Kidney epithelial cell (primary cell): ENCODE results near the gene RNF126. TPM values are rescaled to one million over a fixed set of nuclear protein-coding genes. Genes with fewer than 3 reads are reported as not detected.
"Not testable (repeated sequence)": the region's sequence is repeated elsewhere in the genome, so short reads cannot be mapped to it uniquely, and the experiment has no call there.

Experiments used
- DNase-seq: peaks from one replicate; pipeline ENCODE4 v3.0.0-alpha.2; 2010; ENCODE audit warnings: low read depth
- H3K27me3 ChIP-seq: 2 replicates; pipeline ENCODE4 v1.6.0; 2011; ENCODE audit warnings: low read length; ENCODE audit not compliant: control insufficient read depth, insufficient read depth
- H3K36me3 ChIP-seq: 2 replicates; pipeline ENCODE4 v1.5.1; 2011; ENCODE audit warnings: low read length; ENCODE audit not compliant: control insufficient read depth, insufficient read depth
- H3K4me3 ChIP-seq: 2 replicates; pipeline ENCODE4 v1.5.1; 2011; ENCODE audit warnings: low read depth, mild to moderate bottlenecking, control low read depth, low read length
- CTCF ChIP-seq: IDR thresholded peaks from 2 replicates; pipeline ENCODE4 v1.5.1; 2011; ENCODE audit warnings: mild to moderate bottlenecking, moderate library complexity, low read length, control low read depth, inconsistent platforms; ENCODE audit not compliant: insufficient read depth, poor library complexity, severe bottlenecking
- total RNA-seq: library from RNA; depleted of rRNA; stranded (reverse); fragments of >200 nt; gene quantifications from 2 replicates; pipeline ENCODE4 v1.2.3, GENCODE V29; 2015

The RNF126 gene
- total RNA-seq, 1 donor from 2014 or later = 77.6 TPM

GRCh38 chr19:623175-623916 is 39.7 kb downstream of the RNF126 start:
- Histone ChIP-seq H3K4me3 (no peak overlapping the region), H3K36me3 (peaks cover 2% of the 10 kb centered on the region)
- TF ChIP-seq CTCF = no peak

GRCh38 chr19:622666-623065 is 40.3 kb downstream of the RNF126 start:
- H3K4me3 ChIP-seq = no peak overlapping the region
- peaks cover 4% of the 10 kb centered on the region for H3K36me3 ChIP-seq
- no peak for DNase-seq
- H3K27me3 ChIP-seq = no peaks in the 10 kb centered on the region
- no peak for TF ChIP-seq CTCF

More at GRCh38 chr19:623175-623916, 39.7 kb downstream of the RNF126 start:
- H3K27me3 ChIP-seq = no peaks in the 10 kb centered on the region
- no peak for DNase-seq

- no peak for DNase-seq
- Histone ChIP-seq H3K4me3 (no peak overlapping the region), H3K36me3 (peaks cover 4% of the 10 kb centered on the region), H3K27me3 (no peaks in the 10 kb centered on the region)
- no peak for TF ChIP-seq CTCF
Observed at GRCh38 chr19:621819-622218, 41.2 kb downstream of the RNF126 start.

GRCh38 chr19:621191-621590 is 41.8 kb downstream of the RNF126 start:
- H3K36me3 ChIP-seq, H3K27me3 ChIP-seq, H3K4me3 ChIP-seq: not testable (repeated sequence)

GRCh38 chr19:620166-620862 is 42.7 kb downstream of the RNF126 start:
- Histone ChIP-seq H3K27me3 (no peaks in the 10 kb centered on the region), H3K4me3 (no peak overlapping the region), H3K36me3 (peaks cover 4% of the 10 kb centered on the region)
- TF ChIP-seq CTCF = no peak
- no peak for DNase-seq

More at GRCh38 chr19:621191-621590, 41.8 kb downstream of the RNF126 start:
- not testable (repeated sequence) for DNase-seq

- no peak for DNase-seq
- peaks cover 5% of the 10 kb centered on the region for H3K36me3 ChIP-seq
- TF ChIP-seq CTCF = no peak
Observed at GRCh38 chr19:619286-620002, 43.6 kb downstream of the RNF126 start.

More at GRCh38 chr19:619286-620002, 43.6 kb downstream of the RNF126 start:
- Histone ChIP-seq H3K27me3 (no peaks in the 10 kb centered on the region), H3K4me3 (no peak overlapping the region)
